DMS114 treated with DMSO at 0.1 percent for 48 hours (cell line): ENCODE results near the gene REC8.
A peak's percentile ranks its signal among the peaks of the same experiment; 100 is the strongest.

Experiments
- DNase-seq: peaks from one replicate; lab custom pipeline; 2025; ENCODE audit not compliant: unreplicated experiment; lab: John Stamatoyannopoulos, UW

Gene REC8

DNA sequence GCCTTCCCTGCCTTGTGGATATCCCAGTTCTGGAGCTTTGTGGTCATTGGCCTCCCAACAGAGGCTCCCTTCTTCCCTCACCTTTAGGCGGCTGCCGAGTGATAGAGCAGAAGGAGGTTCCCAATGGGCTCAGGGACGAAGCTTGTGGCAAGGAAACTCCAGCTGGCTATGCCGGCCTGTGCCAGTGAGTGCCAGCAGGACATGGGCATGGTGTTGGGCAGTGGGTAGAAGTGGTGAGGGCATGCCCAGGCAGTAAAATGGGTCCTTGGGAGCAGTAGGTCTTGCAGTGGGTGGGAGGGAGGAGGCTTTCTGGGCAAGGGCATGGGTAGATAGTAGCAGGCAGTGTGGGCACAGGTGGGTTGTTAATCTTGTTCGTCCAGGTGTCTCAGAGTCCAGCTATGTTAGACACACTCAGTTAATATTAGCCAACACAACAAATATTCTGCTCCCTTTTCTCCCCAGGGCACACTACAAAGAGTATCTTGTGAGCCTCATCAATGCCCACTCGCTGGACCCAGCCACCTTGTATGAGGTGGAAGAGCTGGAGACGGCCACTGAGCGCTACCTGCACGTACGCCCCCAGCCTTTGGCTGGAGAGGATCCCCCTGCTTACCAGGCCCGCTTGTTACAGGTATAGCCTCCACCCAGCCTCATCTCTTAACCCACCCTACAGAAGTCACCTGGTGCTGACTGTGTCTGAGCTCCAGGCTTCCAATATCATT, 11.9 kb upstream of the REC8 start:
- no peak for DNase-seq

- DNase-seq, result no peak
These were observed 11.4 kb upstream of the REC8 start for GRCh38 chr14:24160499-24160849.

DNA sequence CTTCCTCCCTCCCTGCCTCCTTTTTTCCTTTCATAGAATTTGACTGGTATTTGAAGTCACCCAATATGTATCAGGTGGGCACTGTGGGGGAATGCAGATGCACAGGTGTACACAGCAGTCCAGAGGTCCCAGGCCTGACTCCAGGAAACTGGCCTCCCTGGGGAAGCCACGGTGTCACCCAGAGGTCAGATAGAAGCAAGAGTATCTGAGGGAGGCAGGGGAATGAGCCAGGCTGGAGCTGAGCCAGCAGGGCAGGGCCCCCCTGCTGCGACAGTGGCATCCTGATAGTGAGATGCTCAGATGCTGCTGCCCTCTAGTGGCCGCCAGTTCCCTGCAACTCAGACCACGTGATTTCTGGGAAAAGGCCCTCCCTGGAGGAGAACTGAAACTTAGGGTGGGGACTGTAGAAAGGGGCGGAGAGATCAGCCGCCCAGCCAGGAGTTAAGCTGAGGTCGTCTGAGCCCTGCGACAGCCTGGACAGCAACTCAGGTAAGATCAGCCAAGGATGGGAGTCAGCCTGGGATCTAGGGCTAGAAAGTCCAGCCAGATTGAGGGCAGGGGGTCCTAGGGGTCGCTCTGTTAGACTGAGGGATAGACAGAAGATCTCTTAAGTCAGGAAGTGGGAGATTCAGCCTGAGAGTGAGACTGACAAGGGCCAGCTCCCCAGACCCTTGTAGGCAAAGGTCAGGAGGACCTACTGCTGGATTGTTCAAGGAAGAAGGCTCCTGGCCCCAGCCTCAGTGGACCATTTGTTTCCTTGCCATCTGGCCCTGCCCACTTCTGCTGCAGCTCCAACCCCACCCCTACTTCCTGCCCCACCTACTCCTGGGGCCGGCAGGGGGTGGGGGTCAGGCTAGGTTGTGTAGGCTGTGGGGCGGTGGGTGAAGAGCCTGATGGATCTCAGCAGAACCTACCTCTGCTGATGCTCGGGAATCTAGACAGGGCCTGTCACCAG, 10.8 kb upstream of the REC8 start, which contains the start of gene IRF9:
Gene IRF9, plus strand, starts transcription at position 416 of the 955 bp plus-strand sequence. CDS start 880 bp downstream, outside the sequence.
- DNase-seq, result peak; percentile 82

DNA sequence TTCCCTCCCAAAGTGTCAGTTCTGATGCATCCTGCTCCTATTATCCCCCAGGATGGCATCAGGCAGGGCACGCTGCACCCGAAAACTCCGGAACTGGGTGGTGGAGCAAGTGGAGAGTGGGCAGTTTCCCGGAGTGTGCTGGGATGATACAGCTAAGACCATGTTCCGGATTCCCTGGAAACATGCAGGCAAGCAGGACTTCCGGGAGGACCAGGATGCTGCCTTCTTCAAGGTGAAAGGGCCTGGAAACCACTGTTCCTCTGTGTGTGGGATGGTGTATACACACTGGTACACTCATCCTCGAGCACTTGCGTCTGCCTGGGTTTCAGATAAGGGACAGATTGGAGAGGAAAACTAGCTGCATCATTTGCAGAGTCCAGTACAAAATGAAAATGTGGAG, 9.8 kb upstream of the REC8 start:
- no peak for DNase-seq

DNA sequence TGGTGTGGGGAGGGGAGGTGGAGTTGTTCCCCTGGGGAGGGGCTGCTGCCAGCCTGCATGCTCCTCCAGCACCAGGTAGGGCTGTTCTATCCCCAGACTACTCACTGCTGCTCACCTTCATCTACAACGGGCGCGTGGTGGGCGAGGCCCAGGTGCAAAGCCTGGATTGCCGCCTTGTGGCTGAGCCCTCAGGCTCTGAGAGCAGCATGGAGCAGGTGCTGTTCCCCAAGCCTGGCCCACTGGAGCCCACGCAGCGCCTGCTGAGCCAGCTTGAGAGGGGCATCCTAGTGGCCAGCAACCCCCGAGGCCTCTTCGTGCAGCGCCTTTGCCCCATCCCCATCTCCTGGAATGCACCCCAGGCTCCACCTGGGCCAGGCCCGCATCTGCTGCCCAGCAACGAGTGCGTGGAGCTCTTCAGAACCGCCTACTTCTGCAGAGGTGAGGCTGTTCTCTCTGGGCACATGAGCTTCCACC, 7.3 kb upstream of the REC8 start:
- DNase-seq, result no peak

DNA sequence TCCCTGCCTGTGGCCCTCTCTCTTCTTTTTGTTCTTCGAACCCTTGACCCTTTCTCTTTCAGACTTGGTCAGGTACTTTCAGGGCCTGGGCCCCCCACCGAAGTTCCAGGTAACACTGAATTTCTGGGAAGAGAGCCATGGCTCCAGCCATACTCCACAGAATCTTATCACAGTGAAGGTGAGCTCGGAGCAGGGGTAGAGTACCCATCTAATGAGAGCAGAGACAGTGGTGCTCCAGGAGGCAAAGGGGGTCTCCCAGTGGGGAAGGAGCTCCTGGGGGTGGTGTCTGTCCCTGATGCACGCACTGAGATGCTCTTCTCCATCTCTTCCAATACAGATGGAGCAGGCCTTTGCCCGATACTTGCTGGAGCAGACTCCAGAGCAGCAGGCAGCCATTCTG, 6.1 kb upstream of the REC8 start:
- DNase-seq, result no peak

GRCh38 chr14:24167469-24168114, 4.3 kb upstream of the REC8 start:
- no peak for DNase-seq

DNA sequence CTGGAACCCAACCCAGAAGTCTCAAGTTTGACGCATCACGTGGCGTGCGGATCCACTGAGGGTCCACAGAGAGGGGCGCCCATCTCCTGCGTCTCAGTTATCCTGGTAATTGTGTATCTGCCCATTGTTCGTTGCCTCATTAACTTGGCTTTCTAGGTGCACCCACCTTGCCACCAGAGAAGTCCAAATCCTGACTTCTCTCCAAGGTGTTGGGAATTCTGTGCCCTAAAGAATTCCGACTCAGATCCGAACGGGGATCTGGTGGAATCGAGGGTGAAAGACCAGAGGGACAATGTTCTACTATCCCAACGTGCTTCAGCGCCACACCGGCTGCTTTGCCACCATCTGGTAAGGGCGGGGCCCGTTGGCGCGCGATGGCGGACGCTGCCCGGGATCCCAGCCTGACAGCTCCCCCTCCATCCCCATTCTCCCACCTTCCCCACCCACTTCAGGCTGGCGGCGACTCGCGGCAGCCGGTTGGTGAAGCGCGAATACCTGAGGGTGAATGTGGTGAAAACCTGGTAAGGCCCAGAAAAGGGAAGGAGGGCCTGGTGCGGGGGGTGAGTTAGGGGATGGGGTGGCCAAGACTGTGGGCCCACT, 481 bp downstream of the REC8 start:
- no peak for DNase-seq

GRCh38 chr14:24172871-24173281, 996 bp downstream of the REC8 start:
- DNase-seq, result no peak

GRCh38 chr14:24176599-24176998, 4.7 kb downstream of the REC8 start:
- DNase-seq, result no peak

- no peak for DNase-seq
These were observed 5.4 kb downstream of the REC8 start for GRCh38 chr14:24177041-24177825.

- no peak for DNase-seq
These were observed 6.0 kb downstream of the REC8 start for GRCh38 chr14:24177891-24178290.

DNA sequence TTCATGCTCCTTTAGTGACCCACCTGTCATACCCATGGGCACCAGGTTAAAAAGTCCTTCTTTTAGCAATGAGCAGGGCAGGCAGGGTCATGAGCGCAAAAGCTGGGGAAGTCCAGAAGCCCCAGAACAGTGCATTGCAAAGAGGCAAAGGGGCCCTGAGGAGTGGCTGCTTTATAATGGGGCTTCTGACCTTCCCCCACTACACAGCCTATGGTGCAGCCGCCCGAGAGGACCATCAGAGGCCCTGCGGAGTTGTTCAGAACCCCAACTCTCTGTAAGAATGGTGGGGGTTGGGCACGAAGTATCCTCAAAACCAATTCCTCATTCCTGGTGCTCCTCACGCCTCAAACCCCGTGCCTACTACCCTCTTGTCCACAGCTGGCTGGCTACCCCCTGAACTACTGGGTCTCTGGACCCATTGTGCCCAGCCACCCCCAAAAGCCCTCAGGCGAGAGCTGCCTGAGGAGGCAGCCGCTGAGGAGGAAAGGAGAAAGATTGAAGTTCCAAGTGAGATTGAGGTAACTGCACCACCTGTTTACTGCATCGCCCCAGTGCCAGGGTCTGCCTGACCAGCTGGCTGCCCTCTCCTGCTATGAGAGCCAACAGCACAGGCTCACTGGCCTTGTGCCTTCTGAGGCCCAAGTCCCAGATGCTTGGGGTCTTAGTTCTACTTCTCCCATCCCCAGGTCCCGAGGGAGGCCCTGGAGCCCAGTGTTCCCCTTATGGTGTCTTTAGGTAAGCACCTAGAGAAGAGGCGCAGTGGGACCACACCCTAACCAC, 6.7 kb downstream of the REC8 start:
- no peak for DNase-seq

- no peak for DNase-seq
These were observed 7.5 kb downstream of the REC8 start for GRCh38 chr14:24179294-24179960.

DNA sequence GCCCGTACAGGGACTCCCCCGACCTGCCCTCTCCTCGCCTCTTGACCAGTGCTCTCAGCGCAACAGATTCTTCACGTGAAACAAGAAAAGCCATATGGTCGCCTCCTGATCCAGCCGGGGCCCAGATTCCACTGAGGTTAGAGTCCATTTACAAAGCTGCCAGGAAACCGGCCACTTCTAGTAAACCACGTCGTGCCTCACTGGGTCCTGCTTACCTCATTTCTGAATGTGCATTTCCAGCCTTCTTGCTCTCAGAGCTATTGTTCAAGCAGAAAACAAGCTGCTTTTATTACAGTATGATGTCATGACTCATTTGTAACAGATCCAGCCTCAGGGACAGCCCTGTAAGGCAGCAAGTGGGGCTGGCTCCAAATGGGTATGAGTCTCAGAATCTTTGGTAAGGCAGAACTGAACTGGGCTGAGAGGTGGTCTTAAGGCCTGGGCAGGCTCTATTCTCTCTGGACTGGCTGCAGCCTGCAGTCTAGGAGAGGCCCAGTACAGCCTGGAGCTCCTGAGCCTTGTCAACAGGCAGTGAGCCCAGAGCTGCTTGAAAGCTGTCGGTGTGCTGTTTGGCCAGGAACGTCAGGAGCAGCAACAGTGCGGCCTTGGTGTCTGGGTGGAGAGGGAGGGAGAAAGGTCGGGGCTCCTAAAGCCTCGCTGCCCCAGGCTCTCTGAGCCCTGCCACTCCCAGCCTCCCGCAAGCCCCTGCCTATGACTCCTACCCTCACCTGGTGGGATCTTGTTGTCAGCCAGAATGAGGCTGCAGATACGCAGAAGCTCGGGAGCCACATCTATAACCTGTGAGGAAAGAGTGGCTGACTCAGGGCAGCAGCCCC, 8.3 kb downstream of the REC8 start:
- DNase-seq, result no peak

DNA sequence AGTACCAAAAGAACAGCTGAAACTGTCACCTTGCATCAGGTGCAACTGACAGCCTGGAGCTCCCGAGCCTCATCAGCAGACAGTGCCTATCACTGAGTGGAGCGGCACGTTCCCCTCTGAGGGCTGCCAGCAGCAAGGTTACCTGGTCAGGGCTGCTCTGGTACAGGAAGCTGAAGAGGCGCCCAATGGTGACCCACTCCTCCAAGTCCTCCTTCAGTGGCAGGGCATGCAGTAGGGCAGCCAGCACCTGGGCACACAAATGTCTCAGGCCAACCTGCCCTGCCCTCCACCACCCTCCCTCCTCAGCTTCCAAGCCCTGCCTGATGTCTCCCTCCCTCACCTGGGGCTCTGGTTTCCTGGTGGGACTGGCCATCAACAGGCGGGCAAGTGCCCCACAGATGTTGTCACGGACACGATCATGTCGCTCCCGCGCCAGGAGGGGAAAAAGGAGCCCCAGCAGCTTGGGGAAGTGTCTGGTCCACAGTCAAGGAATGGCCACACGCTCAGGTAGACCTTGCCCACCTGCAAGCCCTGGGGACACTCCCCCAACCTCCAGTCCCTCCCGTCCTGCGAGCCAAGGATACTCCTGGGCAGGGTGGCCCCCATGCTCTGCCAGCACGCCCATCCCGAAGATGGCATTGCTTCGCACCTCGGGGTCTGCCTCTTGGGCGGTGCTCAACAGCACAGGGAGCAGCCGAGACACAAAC, 9.6 kb downstream of the REC8 start:
- no peak for DNase-seq

- no peak for DNase-seq
These were observed 10.4 kb downstream of the REC8 start for GRCh38 chr14:24182110-24182882.
